Uterus (tissue), 2 donors: ENCODE results near the gene EPB41L2.

ENCODE experiments used
- CTCF ChIP-seq, 4 experiments: fragments of 200-600 bp in 2 of 4; fragments of 450-650 bp in 2 of 4; sonication (generic) in 2 of 4; IDR thresholded peaks; one replicate each; pipeline ENCODE4 v1.5.1; 2016 to 2019; ENCODE audit warnings: antibody characterized with exemption in 4 of 4, mild to moderate bottlenecking in 2 of 4, moderate library complexity in 1 of 4
- POLR2A ChIP-seq, 2 donors: fragments of 450-650 bp; IDR thresholded peaks; one replicate each; pipeline ENCODE4 v1.6.1; 2016; ENCODE audit warnings: antibody characterized with exemption in 2 of 2, mild to moderate bottlenecking in 1 of 2, moderate library complexity in 1 of 2

DNA sequence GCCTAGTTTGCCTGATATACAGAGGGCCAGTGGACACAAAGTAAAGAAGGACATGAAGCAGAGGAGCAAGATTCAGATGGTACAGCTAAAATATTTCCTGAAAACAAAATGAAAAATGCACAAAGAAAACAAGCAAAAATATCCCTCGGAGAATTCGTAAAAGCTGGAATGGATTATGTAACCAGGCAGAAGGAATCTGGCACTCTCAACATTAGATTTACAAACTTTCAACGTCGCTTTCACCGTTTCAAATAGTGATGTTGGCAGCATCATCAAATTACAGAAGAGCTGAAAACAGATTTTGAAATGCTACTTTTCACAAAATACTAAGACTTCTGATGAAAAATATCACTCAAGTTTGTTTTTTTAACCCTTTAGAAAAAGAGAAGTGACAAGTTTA lies 224.1 kb downstream of the EPB41L2 start:
- TF ChIP-seq CTCF (IDR thresholded peaks at IDR 0.05) (no peak), POLR2A (IDR thresholded peaks at IDR 0.05) (no peak)
